AG10803 (cell line): ENCODE data around the gene PROM1.
A peak's percentile ranks its signal among the peaks of the same experiment; 100 is the strongest.

ENCODE experiments used
- DNase-seq: peaks from one replicate; pipeline ENCODE4 v3.0.0; 2010; ENCODE audit warnings: low read depth
- H3K4me3 ChIP-seq: 2 replicates; pipeline ENCODE4 v1.5.1; 2011; ENCODE audit warnings: mild to moderate bottlenecking, low read length, control low read depth
- CTCF ChIP-seq: conservative IDR thresholded peaks from 2 replicates; pipeline ENCODE4 v1.5.1; 2011; ENCODE audit warnings: mild to moderate bottlenecking, low read length, control low read depth, inconsistent platforms

PROM1 gene

GRCh38 chr4:16083241-16084191, at the start of gene PROM1:
Gene PROM1, minus strand, starts transcription at chr4:16084023. Its CDS starts 8,117 bp downstream, at chr4:16075906.
- H3K4me3 ChIP-seq: no peak within 1 kb of the TSS; the same call in 1 of the 2 replicates
- no peak for TF ChIP-seq CTCF
- no peak for DNase-seq

- no peak for TF ChIP-seq CTCF
- no peak overlapping the region for H3K4me3 ChIP-seq
- DNase-seq: no peak
Measured at GRCh38 chr4:16133406-16133805, 49.6 kb upstream of the PROM1 start.

GRCh38 chr4:16131293-16131692, 47.5 kb upstream of the PROM1 start:
- no peak for TF ChIP-seq CTCF
- H3K4me3 ChIP-seq: no peak overlapping the region
- DNase-seq: no peak

GRCh38 chr4:16129336-16129735, 45.5 kb upstream of the PROM1 start:
- no peak overlapping the region for H3K4me3 ChIP-seq
- TF ChIP-seq CTCF: no peak
- no peak for DNase-seq

- no peak for TF ChIP-seq CTCF
- no peak overlapping the region for H3K4me3 ChIP-seq
- DNase-seq: no peak
Measured at GRCh38 chr4:16126714-16127113, 42.9 kb upstream of the PROM1 start.

- TF ChIP-seq CTCF: peak; percentile 16; the same call in 1 of the 2 replicates
- no peak overlapping the region for H3K4me3 ChIP-seq
- peak; percentile 30 for DNase-seq
Measured at GRCh38 chr4:16125571-16126445, 42.0 kb upstream of the PROM1 start.
